Keratinocyte (primary cell): Measurements from ENCODE around the gene CIBAR2. TPM values are rescaled to one million over a fixed set of nuclear protein-coding genes. Genes with fewer than 3 reads are reported as not detected.

Source experiments
- DNase-seq: peaks from one replicate; pipeline ENCODE4 v3.0.0-alpha.2; 2011; ENCODE audit warnings: low read depth, missing footprints, low spot score
- FAIRE-seq: peaks from 2 replicates; lab custom pipeline; 2011; peaks lifted over from hg19 to GRCh38; lab: Jason Lieb, UNC
- H2AFZ ChIP-seq: 2 replicates; pipeline ENCODE4 v1.6.0; 2012; ENCODE audit warnings: low read length, control low read depth, inconsistent platforms; ENCODE audit not compliant: control insufficient read depth
- H3K27ac ChIP-seq: 2 replicates; pipeline ENCODE4 v1.5.1; 2011; ENCODE audit warnings: low read length; ENCODE audit not compliant: control insufficient read depth, insufficient read depth
- H3K27me3 ChIP-seq: 3 replicates; pipeline ENCODE4 v1.6.0; 2011; ENCODE audit warnings: low read length; ENCODE audit not compliant: control insufficient read depth, insufficient read depth; ENCODE audit errors: extremely low read depth
- H3K36me3 ChIP-seq, 2 experiments: 2 replicates in 1 of 2; 3 replicates in 1 of 2; pipeline ENCODE4 v1.5.1; 2011; ENCODE audit warnings: low read length in 2 of 2, mild to moderate bottlenecking in 1 of 2; ENCODE audit not compliant: control insufficient read depth in 2 of 2, insufficient read depth in 2 of 2; ENCODE audit errors: extremely low read depth in 1 of 2
- H3K4me1 ChIP-seq: 3 replicates; pipeline ENCODE4 v1.5.1; 2011; ENCODE audit warnings: low read length; ENCODE audit not compliant: control insufficient read depth, insufficient read depth; ENCODE audit errors: extremely low read depth
- H3K4me2 ChIP-seq: 3 replicates; pipeline ENCODE4 v1.6.0; 2011; ENCODE audit warnings: low read depth, low read length; ENCODE audit not compliant: control insufficient read depth, insufficient read depth; ENCODE audit errors: extremely low read depth
- H3K4me3 ChIP-seq, 3 experiments: fragments of 200-600 bp in 1 of 3; sonication (generic) in 1 of 3; 2 replicates in 2 of 3; 3 replicates in 1 of 3; pipeline ENCODE4 v1.5.1; 2011 to 2016; ENCODE audit warnings: low read length in 3 of 3, mild to moderate bottlenecking in 3 of 3, control low read depth in 2 of 3, inconsistent platforms in 1 of 3, low read depth in 1 of 3, mixed read lengths in 1 of 3, mixed run types in 1 of 3, moderate library complexity in 1 of 3; ENCODE audit not compliant: control insufficient read depth in 2 of 3, insufficient read depth in 2 of 3; ENCODE audit errors: extremely low read depth in 1 of 3
- H3K79me2 ChIP-seq: 2 replicates; pipeline ENCODE4 v1.6.0; 2012; ENCODE audit warnings: low read length; ENCODE audit not compliant: control insufficient read depth, insufficient read depth
- H3K9ac ChIP-seq: 3 replicates; pipeline ENCODE4 v1.6.0; 2011; ENCODE audit warnings: low read length; ENCODE audit not compliant: control insufficient read depth, insufficient read depth; ENCODE audit errors: extremely low read depth
- H3K9me1 ChIP-seq: 3 replicates; pipeline ENCODE4 v1.6.0; 2011; ENCODE audit warnings: low read length; ENCODE audit not compliant: control insufficient read depth, insufficient read depth; ENCODE audit errors: extremely low read depth
- H3K9me3 ChIP-seq: 2 replicates; pipeline ENCODE4 v1.5.1; 2012; ENCODE audit warnings: low read depth, low read length; ENCODE audit not compliant: control insufficient read depth
- H4K20me1 ChIP-seq: 3 replicates; pipeline ENCODE4 v1.6.0; 2011; ENCODE audit warnings: low read length; ENCODE audit not compliant: control insufficient read depth, insufficient read depth; ENCODE audit errors: extremely low read depth
- CTCF ChIP-seq, 3 experiments: IDR thresholded peaks in 1 of 3; conservative IDR thresholded peaks in 1 of 3; optimal IDR thresholded peaks in 1 of 3; 2 replicates in 2 of 3; 3 replicates in 1 of 3; pipeline versions ENCODE3 to v1.5.1; 2011; ENCODE audit warnings: low read length in 3 of 3, mild to moderate bottlenecking in 3 of 3, moderate library complexity in 2 of 3, control low read depth in 1 of 3, inconsistent platforms in 1 of 3; ENCODE audit not compliant: insufficient read depth in 2 of 3; ENCODE audit errors: extremely low read depth in 1 of 3
- EZH2 ChIP-seq: IDR thresholded peaks from one replicate; pipeline ENCODE4 v1.6.1; 2012; ENCODE audit warnings: inconsistent platforms, mild to moderate bottlenecking, low read length, moderate library complexity
- dilution Hi-C: fragments of 300-500 bp; cut with MboI; formaldehyde crosslinking; loops from one replicate; pipeline ENCODE4 v1.7.0; 2020; ENCODE audit warnings: low sequenced_read_pairs; ENCODE audit not compliant: extremely low pct_ligation_motif_present
- polyA plus RNA-seq, 5 experiments: library from polyadenylated mRNA; depleted of rRNA in 3 of 5; stranded (reverse) in 3 of 5; stranded (forward) in 1 of 5; unstranded in 1 of 5; fragments of >200 nt; gene quantifications; 1 replicate in 1 of 5; 2 replicates in 3 of 5; 3 replicates in 1 of 5; pipeline versions ENCODE4 v1.2.1 to v1.2.3, GENCODE V29; 2011 to 2012; ENCODE audit warnings: missing spikeins in 2 of 5, low read depth in 1 of 5, low replicate concordance in 1 of 5

The CIBAR2 gene
- polyA plus RNA-seq, 1 donor (not counting 4 experiments of a cell fraction or from before 2014, with no cell fraction given): not detected

- no peak overlapping the region for H3K4me2 ChIP-seq
- no peaks in the 10 kb centered on the region for H3K79me2 ChIP-seq
- H3K27ac ChIP-seq: no peak overlapping the region
- no peak for FAIRE-seq
- no peaks in the 10 kb centered on the region for H3K4me1 ChIP-seq
- H3K9ac ChIP-seq: no peak overlapping the region
- H3K9me1 ChIP-seq: no peaks in the 10 kb centered on the region
- no peaks in the 10 kb centered on the region for H3K9me3 ChIP-seq
- dilution Hi-C loops: no loop called here
- H3K4me3 ChIP-seq: no peak overlapping the region
- DNase-seq: no peak
- H2AFZ ChIP-seq: no peak overlapping the region
- peaks cover 3% of the 10 kb centered on the region for H3K27me3 ChIP-seq
- H3K36me3 ChIP-seq: no peaks in the 10 kb centered on the region
- TF ChIP-seq CTCF (optimal IDR thresholded peaks at IDR 0.05 in 1 of 3, IDR thresholded peaks at IDR 0.05 in 1 of 3, conservative IDR thresholded peaks at IDR 0.05 in 1 of 3; ENCODE audit: extremely low read depth in 1 of 3, insufficient read depth in 2 of 3, low read length in 3 of 3): peak in 1 of 3 experiments; percentile 4
- no peak for TF ChIP-seq EZH2
- no peaks in the 10 kb centered on the region for H4K20me1 ChIP-seq
Observed at GRCh38 chr16:85104147-85104546, 8.1 kb downstream of the CIBAR2 start.

GRCh38 chr16:85103114-85104079 lies 8.9 kb downstream of the CIBAR2 start:
- Histone ChIP-seq H3K27ac (no peak overlapping the region), H3K36me3 (no peaks in the 10 kb centered on the region), H3K27me3 (peaks cover 3% of the 10 kb centered on the region), H3K79me2 (no peaks in the 10 kb centered on the region), H2AFZ (no peak overlapping the region), H3K9ac (no peak overlapping the region), H4K20me1 (no peaks in the 10 kb centered on the region), H3K4me1 (no peaks in the 10 kb centered on the region), H3K4me3 (no peak overlapping the region), H3K9me3 (no peaks in the 10 kb centered on the region), H3K4me2 (no peak overlapping the region), H3K9me1 (no peaks in the 10 kb centered on the region)
- TF ChIP-seq EZH2 (no peak), CTCF (optimal IDR thresholded peaks at IDR 0.05 in 1 of 3, IDR thresholded peaks at IDR 0.05 in 1 of 3, conservative IDR thresholded peaks at IDR 0.05 in 1 of 3; ENCODE audit: extremely low read depth in 1 of 3, insufficient read depth in 2 of 3, low read length in 3 of 3) (no peak)
- FAIRE-seq (no peak), DNase-seq (no peak)
- dilution Hi-C loops: no loop called here
